ENCODE measurements around the gene CRNN. TPM values are rescaled to one million over a fixed set of nuclear protein-coding genes. Genes with fewer than 3 reads are reported as not detected.
A peak's percentile ranks its signal among the peaks of the same experiment; 100 is the strongest.

CRNN gene
- total RNA-seq, 6 donors from 2014 or later: not detected

- peak in 1 of 2 donors; percentile 22 for DNase-seq
- Histone ChIP-seq H3K27ac (no peak overlapping the region), H3K9me3 (no peaks in the 10 kb centered on the region), H3K27me3 (no peaks in the 10 kb centered on the region), H3K36me3 (no peaks in the 10 kb centered on the region), H3K4me3 (no peak overlapping the region), H3K4me1 (peaks cover 0 to 7% (median 5%) of the 10 kb centered on the region in 4 donors)
- TF ChIP-seq EP300 (IDR thresholded peaks at IDR 0.05) (no peak), POLR2AphosphoS5 (IDR thresholded peaks at IDR 0.05) (no peak), POLR2A (IDR thresholded peaks at IDR 0.05) (no peak), CTCF (IDR thresholded peaks at IDR 0.05) (no peak)
- WGBS, 2 donors: 33 to 53% methylated on average over 1 to 2 of the region's 2 CpGs
- ATAC-seq (ENCODE audit: low FRiP score in 2 of 2): no peak
Observed at GRCh38 chr1:152411134-152411533, 2.9 kb downstream of the CRNN start.

GRCh38 chr1:152410599-152410998, 3.5 kb downstream of the CRNN start:
- 41 to 43% methylated on average over 6 to 7 of the region's 7 CpGs for WGBS, 2 donors
- Histone ChIP-seq H3K4me3 (no peak overlapping the region), H3K4me1 (peaks cover 0 to 7% (median 5%) of the 10 kb centered on the region in 4 donors), H3K27me3 (no peaks in the 10 kb centered on the region), H3K9me3 (no peaks in the 10 kb centered on the region), H3K36me3 (no peaks in the 10 kb centered on the region), H3K27ac (no peak overlapping the region)
- ATAC-seq (ENCODE audit: low FRiP score in 2 of 2) (peak; percentile 35 to 73), DNase-seq (peak; percentile 34 to 52)
- TF ChIP-seq POLR2A (IDR thresholded peaks at IDR 0.05) (no peak), CTCF (IDR thresholded peaks at IDR 0.05) (no peak), EP300 (IDR thresholded peaks at IDR 0.05) (no peak), POLR2AphosphoS5 (IDR thresholded peaks at IDR 0.05) (no peak)

- Histone ChIP-seq H3K9me3 (no peaks in the 10 kb centered on the region), H3K27me3 (no peaks in the 10 kb centered on the region), H3K4me3 (no peak overlapping the region), H3K4me1 (peaks cover 0 to 7% (median 5%) of the 10 kb centered on the region in 4 donors), H3K36me3 (no peaks in the 10 kb centered on the region), H3K27ac (no peak overlapping the region)
- DNase-seq: no peak
- ATAC-seq (ENCODE audit: low FRiP score in 2 of 2): peak in 1 of 2 donors; percentile 34
- no peak for TF ChIP-seq EP300 (IDR thresholded peaks at IDR 0.05)
- no peak for TF ChIP-seq CTCF (IDR thresholded peaks at IDR 0.05)
- TF ChIP-seq POLR2AphosphoS5 (IDR thresholded peaks at IDR 0.05): no peak
- no peak for TF ChIP-seq POLR2A (IDR thresholded peaks at IDR 0.05)
- 76% methylated on average over 3 of the region's 3 CpGs; no CpG with 5 or more reads in 1 of the 2 donors for WGBS, 2 donors
Observed at GRCh38 chr1:152410028-152410427, 4.0 kb downstream of the CRNN start.

GRCh38 chr1:152408664-152409063, 5.4 kb downstream of the CRNN start:
- DNase-seq: no peak
- no peaks in the 10 kb centered on the region for H3K36me3 ChIP-seq

More at GRCh38 chr1:152408664-152409063, 5.4 kb downstream of the CRNN start:
- Histone ChIP-seq H3K4me3 (no peak overlapping the region), H3K27me3 (no peaks in the 10 kb centered on the region), H3K4me1 (peaks cover 0 to 7% (median 5%) of the 10 kb centered on the region in 4 donors), H3K9me3 (no peaks in the 10 kb centered on the region), H3K27ac (no peak overlapping the region)
- TF ChIP-seq CTCF (IDR thresholded peaks at IDR 0.05) (no peak), POLR2A (IDR thresholded peaks at IDR 0.05) (no peak), POLR2AphosphoS5 (IDR thresholded peaks at IDR 0.05) (no peak), EP300 (IDR thresholded peaks at IDR 0.05) (no peak)
- 89 to 94% methylated on average over 4 of the region's 4 CpGs for WGBS, 2 donors
- ATAC-seq (ENCODE audit: low FRiP score in 2 of 2): no peak

Measured in upper lobe of left lung (tissue), 6 donors.